A549 treated with AZD9567 at 1 μM for 4 hours (cell line): Measurements from ENCODE around the gene GPHN. TPM values are rescaled to one million over a fixed set of nuclear protein-coding genes. Genes with fewer than 3 reads are reported as not detected.

Experiments
- total RNA-seq: library from RNA; stranded (reverse); fragments of 200-300 nt; extraction: Qiagen RNA extraction; gene quantifications from 5 replicates; pipeline ENCODE4 v1.2.3, GENCODE V29; 2022; ENCODE audit not compliant: insufficient read depth

GPHN gene
- total RNA-seq = 12.7 to 14.4 TPM (median 13.4 TPM) in 5 replicates

DNA sequence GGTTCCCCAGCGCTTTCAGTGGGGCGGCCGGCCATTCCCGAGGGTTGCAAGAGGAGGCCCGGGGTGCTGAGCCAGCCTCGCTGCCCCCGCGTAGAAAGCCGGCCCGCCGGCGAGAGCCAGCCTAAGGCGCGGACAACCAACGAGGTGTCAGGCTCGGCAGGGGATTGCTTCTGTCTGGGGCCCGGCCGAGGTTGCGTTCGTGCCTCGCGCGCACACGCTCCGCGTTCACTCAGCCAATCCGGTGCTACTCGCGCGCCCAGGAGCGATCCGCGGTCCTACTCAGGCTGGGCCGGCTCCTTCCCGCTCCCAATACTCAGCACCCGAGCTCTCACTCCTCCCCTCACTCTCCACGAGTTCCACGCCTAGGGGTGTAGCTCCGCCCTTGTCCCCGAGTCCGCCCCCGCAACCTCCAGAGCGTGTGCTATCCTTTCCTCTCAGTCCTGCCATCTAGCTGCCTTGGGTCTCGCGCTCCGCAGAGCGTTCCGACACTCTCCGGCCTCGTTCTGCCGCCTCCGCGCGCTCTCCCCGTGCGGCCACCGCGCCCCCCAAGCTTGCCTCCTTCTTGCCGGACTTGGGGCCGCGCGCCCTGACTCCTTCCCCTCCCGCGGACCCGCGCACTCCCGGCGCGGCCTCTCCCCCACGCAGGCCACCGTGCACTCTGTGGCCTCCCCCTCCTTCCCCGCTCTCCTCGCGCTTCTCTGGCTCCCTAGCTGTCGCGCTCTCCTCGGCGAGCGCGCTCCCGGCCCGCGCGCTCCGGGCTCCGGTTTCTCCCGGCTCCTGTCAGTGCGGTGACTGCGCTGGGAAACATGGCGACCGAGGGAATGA is at the start of gene GPHN:
TSS of gene GPHN (plus strand) at position 426 of the 825 bp plus-strand sequence.

DNA sequence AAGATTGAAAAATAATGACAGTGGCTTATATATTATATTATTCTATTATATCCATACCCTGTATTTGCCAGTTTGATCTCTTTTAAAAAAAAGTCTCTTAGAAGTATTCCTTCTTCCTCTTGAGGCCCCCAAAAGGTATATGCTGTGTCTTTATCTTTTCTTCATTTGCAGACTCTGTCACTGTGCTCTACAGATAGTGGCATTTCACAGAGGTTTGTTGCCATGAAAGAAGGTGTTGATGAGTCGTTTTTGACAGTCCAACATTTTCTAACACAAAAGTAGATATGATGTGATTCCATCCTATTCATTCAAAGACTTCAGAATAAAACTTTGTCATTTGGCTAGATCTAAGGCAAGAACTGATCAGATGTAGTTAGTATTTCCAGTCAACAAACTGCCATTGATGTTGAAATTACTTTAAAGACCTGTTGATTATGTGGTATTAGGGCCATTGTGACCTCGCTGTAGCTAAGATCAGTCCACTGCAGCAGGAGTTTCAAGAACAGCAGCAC is 22.0 kb upstream of the GPHN start, which contains the start of gene CCDC196:
TSS of gene CCDC196 (plus strand) at position 462 of the 512 bp plus-strand sequence. CDS start 132 bp downstream, outside the sequence.

Other genes starting within 250 kb of the GPHN start
- gene CCDC196, start 21.8 kb upstream of the GPHN start, total RNA-seq = not detected in 5 replicates